Measurements from ENCODE around the gene EID2.

DNA sequence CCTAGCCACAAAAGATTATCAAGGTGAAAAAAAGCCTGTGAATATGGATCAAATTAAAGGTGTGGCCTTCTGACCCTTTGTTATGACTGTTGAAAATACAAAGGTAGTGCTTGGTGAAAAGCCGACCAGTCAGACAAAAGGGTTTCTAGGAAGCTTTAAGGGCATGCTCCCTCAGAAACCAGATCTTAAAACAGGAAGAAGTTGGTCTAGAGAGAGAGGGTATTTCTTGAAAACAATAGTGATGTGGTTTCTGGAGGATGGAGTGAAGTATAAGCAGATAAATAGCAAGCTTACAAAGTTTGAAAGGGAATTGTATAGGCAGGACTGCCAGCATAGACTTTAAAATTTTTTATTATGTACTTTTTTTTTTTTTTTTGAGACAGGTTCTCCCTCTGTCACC lies 5.0 kb upstream of the EID2 start:
- no peak for TF ChIP-seq EP300 (IDR thresholded peaks at IDR 0.05; ENCODE audit: borderline replicate concordance in 1 of 2, low read depth in 1 of 2, low read length in 1 of 2)
- TF ChIP-seq, protein P1, sequence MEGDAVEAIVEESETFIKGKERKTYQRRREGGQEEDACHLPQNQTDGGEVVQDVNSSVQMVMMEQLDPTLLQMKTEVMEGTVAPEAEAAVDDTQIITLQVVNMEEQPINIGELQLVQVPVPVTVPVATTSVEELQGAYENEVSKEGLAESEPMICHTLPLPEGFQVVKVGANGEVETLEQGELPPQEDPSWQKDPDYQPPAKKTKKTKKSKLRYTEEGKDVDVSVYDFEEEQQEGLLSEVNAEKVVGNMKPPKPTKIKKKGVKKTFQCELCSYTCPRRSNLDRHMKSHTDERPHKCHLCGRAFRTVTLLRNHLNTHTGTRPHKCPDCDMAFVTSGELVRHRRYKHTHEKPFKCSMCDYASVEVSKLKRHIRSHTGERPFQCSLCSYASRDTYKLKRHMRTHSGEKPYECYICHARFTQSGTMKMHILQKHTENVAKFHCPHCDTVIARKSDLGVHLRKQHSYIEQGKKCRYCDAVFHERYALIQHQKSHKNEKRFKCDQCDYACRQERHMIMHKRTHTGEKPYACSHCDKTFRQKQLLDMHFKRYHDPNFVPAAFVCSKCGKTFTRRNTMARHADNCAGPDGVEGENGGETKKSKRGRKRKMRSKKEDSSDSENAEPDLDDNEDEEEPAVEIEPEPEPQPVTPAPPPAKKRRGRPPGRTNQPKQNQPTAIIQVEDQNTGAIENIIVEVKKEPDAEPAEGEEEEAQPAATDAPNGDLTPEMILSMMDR (IDR thresholded peaks at IDR 0.05) = no peak
- TF ChIP-seq TAF1 (IDR thresholded peaks at IDR 0.05; ENCODE audit: borderline replicate concordance, low read depth, low read length) = no peak
- TF ChIP-seq CHD2 (IDR thresholded peaks at IDR 0.05; ENCODE audit: low read length, partially characterized antibody) = no peak
- no peak for TF ChIP-seq MXI1 (IDR thresholded peaks at IDR 0.05; ENCODE audit: low read depth, low read length)
- no peak for TF ChIP-seq JUND (IDR thresholded peaks at IDR 0.05)
- TF ChIP-seq, protein P2, sequence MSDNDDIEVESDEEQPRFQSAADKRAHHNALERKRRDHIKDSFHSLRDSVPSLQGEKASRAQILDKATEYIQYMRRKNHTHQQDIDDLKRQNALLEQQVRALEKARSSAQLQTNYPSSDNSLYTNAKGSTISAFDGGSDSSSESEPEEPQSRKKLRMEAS (IDR thresholded peaks at IDR 0.05; ENCODE audit: low read depth) = no peak
- no peak for TF ChIP-seq EZH2phosphoT487 (IDR thresholded peaks at IDR 0.05; ENCODE audit: borderline replicate concordance, low read depth)
- TF ChIP-seq SIN3A (IDR thresholded peaks at IDR 0.05; ENCODE audit: borderline replicate concordance, low read depth, low read length) = no peak
- TF ChIP-seq, protein P3, sequence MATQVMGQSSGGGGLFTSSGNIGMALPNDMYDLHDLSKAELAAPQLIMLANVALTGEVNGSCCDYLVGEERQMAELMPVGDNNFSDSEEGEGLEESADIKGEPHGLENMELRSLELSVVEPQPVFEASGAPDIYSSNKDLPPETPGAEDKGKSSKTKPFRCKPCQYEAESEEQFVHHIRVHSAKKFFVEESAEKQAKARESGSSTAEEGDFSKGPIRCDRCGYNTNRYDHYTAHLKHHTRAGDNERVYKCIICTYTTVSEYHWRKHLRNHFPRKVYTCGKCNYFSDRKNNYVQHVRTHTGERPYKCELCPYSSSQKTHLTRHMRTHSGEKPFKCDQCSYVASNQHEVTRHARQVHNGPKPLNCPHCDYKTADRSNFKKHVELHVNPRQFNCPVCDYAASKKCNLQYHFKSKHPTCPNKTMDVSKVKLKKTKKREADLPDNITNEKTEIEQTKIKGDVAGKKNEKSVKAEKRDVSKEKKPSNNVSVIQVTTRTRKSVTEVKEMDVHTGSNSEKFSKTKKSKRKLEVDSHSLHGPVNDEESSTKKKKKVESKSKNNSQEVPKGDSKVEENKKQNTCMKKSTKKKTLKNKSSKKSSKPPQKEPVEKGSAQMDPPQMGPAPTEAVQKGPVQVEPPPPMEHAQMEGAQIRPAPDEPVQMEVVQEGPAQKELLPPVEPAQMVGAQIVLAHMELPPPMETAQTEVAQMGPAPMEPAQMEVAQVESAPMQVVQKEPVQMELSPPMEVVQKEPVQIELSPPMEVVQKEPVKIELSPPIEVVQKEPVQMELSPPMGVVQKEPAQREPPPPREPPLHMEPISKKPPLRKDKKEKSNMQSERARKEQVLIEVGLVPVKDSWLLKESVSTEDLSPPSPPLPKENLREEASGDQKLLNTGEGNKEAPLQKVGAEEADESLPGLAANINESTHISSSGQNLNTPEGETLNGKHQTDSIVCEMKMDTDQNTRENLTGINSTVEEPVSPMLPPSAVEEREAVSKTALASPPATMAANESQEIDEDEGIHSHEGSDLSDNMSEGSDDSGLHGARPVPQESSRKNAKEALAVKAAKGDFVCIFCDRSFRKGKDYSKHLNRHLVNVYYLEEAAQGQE (IDR thresholded peaks at IDR 0.05; ENCODE audit: low read depth, low read length) = no peak
- no peak for TF ChIP-seq ELF1 (IDR thresholded peaks at IDR 0.05)
- no peak for TF ChIP-seq RFX5 (IDR thresholded peaks at IDR 0.05; ENCODE audit: low read length)
- TF ChIP-seq SMC3 (IDR thresholded peaks at IDR 0.05; ENCODE audit: low read depth, low read length) = no peak
- TF ChIP-seq GABPA (IDR thresholded peaks at IDR 0.05; ENCODE audit: low read depth) = no peak
